ENCODE results near the gene TTC3.

The TTC3 gene

DNA sequence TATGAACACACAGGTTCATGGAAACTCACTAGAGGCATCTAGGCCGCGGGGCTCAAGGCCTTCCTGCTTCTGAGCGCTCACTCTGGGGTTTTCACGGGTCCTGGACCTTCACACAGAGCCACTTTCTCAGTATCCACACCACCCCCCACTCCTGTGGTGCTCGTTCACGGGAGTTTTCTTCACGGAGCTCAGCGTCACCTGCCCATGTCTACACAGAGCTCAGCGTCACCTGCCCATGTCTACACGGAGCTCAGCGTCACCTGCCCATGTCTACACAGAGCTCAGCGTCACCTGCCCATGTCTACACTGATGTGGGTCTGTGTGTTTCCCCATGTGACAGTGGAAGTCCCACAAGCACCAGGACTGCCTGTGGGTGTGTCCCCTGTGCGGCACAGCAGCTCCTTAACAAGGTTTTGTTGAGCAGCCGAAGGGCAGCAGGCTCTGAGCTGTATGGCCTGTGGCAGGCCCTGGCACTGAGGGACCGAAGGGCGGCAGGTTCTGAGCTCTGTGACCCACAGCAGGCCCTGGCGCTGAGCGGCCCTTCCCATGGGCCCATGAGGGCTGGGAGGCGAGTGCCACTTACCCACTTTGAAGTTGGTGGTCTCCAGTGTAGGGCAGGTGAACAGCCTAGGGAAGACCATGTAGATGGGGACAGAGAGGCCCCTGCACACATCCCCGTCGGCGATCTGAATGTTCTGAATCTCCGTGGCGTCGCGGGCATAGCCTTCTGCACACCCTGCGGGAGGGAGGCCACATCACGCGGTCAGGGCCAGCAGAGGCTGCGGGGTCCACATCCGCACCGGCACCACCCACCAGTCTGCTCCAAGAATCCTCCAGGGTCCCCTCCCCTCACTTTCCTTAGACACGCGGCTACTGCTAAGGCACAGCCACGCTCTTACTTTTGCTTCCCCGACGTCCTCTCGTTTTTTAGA, 154.3 kb downstream of the TTC3 start:
- no peak for DNase-seq

DNA sequence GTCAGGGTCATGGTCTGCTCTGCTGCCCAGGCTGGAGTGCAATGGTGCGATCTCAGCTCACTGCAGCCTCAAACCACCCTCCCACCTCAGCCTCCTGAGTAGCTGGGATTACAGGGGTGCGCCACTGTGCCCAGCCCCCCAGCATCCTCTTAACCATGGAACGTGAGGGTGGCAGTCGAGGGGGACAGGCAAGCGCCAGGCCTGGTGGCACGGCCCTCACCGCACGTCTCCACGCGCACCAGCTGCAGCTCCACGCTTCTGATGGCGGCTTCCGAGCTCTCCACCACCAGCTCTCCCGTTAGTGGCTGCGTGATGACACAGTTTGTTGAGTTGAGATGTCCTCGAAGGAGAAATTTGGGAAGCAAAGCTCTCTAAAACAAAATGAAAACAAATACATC, 154.9 kb downstream of the TTC3 start:
- no peak for DNase-seq

DNA sequence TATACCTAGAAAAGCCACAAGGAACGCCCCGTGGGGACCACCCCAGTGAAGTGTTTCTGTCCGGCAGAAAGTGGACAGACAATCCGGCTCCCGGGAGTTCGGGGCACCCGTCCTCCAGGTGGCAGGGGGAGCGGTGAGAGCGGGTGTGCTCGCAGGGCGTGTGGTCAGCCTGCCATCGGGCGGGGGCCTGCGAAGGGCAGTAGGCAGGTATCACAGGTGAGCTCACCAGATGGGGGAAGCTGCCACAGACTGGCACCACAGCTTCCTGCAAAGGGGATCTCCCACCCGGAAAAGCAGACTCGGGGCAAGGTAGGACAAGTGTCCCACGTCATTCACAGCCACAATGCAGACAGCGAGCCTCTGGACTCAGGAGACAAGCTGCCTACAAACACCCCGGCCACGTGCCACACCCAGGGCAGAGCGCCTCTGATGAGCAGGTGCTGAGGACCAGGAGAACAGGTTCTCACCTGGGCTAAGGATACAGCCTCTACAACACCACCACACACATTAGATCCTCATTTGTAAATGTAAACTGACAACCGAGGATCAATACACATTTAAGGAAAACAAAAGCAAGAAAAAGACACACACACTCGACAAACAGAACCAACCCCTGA, 157.7 kb downstream of the TTC3 start:
- no peak for DNase-seq

DNA sequence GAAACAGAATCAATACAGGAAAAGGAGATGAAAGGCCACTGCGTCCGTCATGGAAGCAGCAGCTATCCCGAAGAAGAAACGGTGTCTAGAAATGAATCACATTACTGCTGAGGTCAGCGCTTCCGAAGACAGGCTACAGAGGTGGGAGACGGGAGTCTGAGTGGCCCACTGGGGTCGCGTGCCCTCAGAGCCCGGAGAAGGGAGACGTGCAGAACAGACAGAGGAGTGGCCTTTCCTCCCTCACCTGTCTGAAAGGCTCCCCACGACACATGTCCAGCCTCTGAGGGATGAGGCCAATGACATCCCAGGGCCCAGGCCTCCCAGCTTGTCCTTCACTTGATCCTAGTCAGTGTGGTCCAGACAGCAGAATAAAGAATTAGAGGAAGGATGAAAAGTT, 158.2 kb downstream of the TTC3 start:
- no peak for DNase-seq

DNA sequence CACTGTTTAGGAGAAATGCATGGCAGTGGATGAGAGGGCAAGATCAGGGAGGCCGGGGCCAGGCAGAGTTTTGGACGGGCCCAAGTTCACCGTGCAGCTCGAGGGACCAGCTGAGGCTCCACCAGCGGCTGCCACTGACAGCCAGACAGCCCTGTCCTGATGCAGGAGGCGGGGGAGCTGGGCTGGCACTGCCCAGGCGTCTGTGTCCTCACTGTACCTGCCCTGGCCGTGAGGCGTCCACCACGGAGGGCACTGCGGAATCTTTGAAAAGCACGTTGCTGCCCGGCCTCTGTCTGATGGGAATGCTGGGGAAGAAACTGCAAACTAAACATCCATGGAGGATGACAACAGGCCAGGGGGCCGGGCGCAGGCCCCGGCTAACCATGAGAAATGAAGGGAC, 158.6 kb downstream of the TTC3 start:
- no peak for DNase-seq

DNA sequence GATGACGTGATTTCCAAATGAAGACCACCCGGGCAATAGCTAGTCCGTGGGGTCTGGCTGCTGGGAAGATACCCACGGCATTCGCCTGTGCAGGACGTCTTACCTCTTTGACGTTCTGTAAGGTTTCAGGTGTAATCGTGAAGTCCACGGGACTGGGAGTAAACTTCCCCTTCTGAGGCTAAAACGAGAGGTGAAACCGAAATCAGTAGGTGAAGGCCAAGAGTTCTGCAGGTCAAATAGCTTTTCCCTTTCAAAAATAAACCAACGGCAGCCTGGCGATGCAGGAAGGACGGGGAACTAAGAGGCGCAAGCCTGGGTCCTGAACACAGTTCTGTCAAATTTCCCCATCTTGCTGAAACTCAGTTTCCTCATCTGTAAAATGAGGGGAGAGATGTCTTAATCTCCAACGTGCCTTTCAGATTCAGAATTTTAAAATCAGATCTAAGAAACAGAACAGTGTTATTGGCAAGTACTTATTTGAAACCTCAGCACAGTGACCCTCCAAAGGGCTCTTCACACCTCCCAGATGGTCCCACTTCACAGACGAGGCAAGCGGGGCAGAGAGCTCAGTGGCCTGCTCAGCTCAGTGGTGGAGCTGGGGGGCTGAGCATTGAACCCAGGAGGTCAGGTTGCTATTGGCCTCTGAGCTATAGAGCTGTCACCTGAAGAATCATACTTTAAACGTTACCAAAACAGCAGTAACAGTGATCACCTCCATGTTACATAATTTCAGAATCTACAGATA, 159.4 kb downstream of the TTC3 start:
- DNase-seq = no peak

DNA sequence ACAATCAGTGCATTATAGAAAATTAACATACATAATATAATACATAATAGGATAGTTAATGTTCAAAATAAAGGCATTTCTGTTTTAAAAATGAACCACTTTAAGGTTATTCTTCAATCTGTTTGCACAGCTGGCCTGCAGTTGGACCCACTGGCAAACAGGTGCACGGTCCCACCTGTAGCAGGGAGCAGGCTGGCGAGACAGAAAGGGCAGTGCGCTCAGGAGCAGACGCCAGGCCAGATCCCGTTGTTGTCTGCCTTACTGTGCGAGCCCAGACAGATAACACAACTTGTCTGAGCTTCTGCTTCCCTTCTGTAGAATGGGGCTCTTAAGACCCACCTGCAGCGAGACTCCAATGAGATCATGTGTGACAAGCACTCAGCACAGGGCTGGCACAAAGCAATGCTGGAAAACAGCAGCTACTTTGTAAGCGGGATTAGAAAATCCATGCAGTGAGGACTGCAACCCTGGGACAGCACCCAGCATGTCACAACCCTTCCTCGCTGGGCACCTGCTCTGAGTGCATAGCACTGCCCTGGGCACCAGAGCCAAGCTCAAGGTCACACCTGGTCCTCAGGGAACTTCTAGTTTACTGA, 160.6 kb downstream of the TTC3 start:
- DNase-seq = no peak

DNA sequence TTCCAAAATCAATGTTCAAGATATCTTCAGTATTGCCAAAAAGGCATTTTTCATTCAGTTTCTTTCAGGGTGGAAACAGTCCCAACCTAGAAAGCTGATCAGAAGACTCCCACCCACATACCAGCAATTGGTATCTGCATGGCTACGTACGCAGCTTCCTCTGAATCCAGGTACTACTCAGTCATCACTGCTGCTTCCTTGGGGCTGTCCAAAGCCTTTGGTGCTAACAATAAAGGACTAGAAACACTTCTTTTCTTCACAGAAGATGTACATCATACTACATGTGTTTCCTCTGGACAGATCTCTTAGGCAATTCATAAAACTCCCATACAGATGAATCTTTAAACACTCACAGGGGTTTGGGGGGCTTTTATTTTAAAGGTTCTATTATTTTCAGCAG, 164.3 kb downstream of the TTC3 start:
- DNase-seq = no peak

DNA sequence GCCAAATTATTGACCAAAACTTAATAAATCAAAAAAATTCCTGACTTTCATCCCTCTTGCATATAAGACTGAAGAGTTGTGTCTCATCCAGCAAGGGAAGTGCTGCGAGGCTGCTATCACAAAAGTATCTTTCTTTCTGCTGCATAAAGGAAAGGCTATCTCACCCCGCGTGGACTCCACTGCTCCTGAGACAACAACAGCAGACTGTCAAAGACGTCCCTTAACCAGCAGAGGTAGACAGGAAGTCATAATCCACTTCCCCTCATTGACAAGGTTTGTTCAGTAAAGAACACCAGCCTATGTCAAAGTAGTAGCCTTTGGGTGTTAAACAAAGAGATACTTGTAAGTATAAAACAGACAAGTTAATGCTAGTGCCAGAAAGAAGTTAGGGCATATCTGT, 164.7 kb downstream of the TTC3 start:
- DNase-seq = no peak

DNA sequence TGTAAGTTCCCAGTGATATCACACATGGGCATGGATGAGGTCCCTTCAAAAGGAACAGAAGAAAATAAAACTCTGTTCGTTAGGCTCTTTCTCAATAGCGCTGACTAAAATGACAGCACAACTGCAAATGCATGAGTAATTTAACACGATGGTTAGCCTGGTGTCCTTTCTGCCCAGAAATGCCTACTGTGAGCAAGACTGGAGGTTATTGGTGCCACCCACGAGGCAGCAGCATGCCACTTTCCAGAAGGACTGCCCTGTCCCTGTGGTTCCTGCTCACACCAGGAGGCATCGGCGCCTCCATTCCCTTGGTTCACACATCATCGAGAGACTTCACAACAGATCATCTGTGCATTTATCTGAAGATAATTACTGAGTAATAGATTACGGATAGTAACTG, 167.9 kb downstream of the TTC3 start:
- DNase-seq = no peak

DNA sequence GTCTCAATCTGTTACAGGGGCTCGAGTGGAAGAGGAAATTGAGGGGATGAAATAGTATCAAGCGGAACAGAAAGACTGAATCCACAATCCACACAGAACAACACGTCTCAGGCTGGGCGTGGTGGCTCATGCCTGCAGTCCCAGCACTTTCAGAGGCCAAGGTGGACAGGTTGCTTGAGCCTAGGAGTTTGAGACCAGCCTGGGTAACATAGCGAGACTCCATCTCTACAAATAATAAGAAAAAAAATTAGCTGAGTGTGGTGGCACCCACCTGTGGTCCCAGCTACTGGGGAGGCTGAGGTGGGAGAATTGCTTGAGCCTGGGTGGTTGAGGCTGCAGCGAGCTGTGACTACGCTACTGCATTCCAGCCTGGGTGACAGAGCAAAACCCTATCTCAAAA, 168.4 kb downstream of the TTC3 start:
- no peak for DNase-seq

DNA sequence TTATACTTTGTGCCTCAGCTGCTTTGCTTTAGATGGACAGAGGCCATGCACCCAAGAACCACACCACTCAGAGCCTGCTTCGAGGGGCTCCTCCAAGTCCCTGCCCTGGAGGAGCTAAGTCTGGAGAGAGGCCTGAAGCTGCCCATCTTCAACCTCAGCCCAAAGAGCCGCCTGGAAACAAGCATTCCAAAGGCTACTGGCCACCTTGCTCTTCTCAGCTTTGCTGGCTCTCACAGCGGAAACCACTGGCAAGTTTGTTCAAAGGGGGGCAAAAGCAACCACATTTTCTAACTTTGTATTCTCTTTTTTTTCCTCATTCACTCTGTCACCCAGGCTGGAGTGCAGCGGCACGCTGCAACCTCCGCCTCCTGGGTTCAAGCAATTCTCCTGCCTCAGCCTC, 170.9 kb downstream of the TTC3 start:
- no peak for DNase-seq

DNA sequence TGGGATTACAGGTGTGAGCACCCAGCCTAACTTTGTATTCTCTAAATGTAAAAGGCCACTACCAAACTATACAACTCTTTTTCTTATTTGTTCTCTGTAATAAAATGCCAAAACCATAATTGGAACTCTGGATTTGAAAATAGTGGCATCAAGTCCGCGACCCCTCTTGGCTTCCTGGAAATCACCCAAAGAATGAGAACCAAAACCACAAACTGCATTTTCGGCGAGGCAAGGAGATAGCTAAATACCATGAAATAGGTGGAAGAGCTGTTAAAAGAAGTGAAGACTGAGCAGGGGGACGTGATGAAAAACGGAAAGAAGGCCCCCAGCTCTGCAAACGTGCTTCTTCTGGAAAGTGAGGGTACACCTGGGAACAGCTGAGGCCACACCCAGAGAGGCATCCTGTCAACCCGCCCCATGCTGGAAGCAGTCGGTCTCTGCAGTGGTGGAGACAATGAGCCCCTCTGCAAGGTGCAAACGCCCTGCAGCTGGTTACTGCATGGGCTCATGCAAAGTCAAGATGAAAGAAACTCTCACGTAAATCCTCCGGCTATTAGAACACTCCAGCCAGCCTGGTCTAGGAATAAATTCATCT, 171.5 kb downstream of the TTC3 start:
- no peak for DNase-seq

DNA sequence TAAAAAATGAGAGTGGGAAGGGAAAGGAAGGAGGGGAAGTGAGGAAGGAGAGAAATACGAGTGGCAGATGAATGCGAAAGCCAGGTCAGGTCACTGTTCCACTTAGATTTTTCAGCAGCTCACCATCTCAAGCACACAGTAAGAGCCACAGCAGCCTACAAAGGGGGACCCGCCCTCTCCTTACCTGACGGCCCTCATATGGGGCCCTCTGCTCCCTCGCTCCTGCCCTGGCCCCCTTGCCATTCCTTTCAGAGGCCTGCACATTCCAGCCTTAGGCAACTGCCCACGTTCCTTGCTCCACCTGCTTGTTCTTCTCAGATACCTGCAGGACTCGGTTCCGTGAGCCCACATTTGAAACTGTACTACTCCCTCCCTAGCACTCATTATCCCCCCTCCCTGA, 172.1 kb downstream of the TTC3 start:
- DNase-seq = no peak

DNA sequence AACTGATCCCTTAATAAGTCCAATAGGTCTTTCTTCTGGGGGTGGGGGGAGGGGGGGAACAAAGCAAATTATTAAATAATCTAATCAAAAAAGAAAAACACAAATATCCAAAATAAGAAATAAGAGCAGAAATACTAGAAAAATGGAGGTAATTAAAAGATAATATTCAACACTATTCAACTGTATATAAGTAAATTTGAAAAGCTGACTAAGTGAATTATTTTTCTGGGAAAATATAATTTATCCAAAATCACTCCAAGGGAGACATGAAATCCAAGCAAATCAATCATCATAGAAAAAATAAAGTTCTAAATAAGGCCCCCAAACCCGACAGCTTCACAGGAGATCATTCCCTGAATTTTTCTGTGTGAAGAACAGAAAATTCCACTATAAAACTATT, 175.2 kb downstream of the TTC3 start:
- no peak for DNase-seq

DNA sequence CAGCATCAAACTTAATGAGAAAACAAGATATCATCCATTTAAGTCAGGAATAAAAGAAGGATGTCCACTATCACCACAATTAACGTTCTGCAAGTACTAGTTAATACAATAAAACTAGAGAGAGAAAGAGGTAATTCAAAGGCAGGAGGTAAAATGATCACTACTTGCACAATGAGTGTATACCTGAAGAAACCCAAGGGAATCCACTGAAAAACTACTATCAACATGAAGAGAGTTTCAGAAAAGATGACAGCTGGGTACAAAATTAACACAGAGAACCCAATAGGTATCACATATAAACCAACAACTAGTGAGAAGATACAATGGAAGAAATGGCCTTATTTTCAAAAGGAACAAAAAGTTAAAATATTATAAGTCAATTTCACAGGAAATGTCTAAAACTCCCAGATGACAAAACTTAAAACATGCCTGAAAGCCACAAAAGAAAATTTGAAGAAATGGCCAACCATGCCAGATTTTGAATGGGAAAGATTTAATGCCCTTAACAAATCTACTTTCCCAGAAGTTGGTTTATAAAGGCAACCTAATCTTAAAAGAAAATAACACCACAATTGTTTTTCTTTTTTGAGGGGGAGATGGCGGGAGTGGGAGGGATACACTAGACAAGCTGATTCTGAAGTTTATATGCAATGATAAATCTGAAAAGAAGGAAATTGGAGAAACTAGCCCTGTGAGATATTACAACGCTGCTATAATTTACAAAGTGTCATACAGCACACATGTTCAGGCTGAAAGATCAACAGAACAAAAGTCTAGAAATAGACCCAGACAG, 176.3 kb downstream of the TTC3 start:
- no peak for DNase-seq

DNA sequence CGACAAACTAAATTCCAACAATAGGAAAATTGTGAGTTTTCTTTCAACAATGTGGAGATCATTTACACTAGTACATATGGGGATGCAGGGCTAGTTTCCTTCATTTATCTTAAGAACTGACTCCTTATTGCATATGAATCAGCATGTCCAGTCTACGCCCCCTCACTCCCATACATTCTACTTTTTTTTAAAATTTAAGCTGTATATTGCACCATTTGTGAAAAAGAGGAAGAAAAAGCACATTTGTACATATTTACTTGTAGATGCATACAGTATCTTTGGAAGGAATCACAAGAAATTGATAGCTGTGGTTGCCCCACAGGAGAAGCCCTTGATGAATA, 178.2 kb downstream of the TTC3 start:
- DNase-seq = no peak

All from kidney glomerular epithelial cell (primary cell).